Activated CD8-positive, alpha-beta memory T cell treated with anti-CD3 and anti-CD28 coated beads for 24 hours (primary cell): ENCODE data around the gene SIPA1L3.

Experiments
- DNase-seq: peaks from one replicate; pipeline ENCODE4 v3.0.0-alpha.2; 2020

Gene SIPA1L3

DNA sequence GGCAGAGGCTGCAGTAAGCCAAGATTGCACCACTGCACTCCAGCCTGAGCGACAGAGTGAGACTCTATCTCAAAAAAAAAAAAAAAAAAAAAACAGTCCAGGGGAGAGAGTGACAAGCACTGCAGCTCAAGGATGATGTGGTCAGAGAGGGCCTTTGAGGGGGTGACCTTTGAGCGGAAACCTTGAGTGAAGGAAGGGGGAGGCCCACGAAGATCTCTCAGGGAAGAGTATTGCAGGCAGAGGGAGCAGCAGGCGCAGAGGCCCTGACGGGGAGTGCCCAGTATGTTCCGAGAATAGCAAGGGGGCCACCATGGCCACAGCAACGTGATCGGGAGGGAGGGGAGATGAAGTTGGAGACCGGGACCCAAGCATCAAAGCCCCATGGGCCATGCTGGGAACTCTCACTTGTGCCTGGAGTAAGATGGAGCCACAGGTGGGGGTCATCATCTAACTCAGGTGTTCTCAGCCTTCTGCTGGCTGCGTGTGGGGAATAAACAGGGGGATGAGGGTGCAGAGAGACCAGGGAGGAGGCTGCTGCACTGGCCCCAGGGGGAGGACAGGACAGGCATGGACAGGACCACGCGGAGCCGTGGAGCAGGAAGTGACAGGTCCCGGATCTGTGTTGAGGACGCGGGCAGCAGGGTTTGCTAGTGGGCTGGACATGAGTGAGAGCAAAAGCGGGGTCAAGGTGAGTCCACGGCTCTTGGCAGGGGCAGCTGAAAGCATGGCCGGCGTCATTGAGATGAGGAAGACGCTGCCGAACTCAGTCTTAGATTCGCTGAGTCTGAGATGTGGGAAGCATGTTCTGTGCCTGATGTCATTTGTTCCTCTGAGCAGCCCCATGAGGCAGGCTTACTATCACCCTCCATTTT lies 256.6 kb downstream of the SIPA1L3 start:
- DNase-seq = no peak

DNA sequence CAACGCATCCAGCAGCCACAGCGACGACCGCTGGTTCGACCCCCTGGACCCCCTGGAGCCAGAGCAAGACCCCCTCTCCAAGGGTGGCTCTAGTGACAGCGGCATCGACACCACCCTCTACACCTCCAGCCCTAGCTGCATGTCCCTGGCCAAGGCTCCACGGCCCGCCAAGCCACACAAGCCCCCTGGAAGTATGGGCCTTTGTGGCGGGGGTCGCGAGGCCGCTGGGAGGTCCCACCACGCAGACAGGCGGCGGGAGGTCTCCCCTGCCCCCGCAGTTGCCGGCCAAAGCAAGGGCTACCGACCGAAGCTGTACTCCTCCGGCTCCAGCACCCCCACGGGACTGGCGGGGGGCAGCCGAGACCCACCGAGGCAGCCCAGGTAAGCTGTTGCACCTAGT lies 257.5 kb downstream of the SIPA1L3 start:
- DNase-seq = no peak

DNA sequence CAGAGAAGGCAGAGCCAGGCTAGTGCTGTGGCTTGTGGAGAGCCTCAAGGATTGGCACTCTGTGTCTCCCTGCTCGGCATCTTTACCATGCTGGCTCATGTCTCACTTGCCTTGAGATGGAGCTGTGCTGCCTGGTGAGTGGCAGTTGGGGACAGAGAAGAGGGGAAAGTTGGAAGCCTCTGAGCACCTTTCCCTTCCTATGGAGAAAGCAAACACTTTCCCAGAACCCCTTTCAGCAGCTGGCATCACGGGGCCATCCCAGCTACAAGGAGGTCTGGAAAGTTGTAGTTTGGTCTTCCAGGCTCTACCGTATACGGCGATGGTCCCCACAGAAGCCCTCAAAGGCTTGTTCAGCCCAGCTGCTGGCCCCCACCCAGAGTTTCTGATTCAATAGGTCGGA lies 258.3 kb downstream of the SIPA1L3 start:
- no peak for DNase-seq

DNA sequence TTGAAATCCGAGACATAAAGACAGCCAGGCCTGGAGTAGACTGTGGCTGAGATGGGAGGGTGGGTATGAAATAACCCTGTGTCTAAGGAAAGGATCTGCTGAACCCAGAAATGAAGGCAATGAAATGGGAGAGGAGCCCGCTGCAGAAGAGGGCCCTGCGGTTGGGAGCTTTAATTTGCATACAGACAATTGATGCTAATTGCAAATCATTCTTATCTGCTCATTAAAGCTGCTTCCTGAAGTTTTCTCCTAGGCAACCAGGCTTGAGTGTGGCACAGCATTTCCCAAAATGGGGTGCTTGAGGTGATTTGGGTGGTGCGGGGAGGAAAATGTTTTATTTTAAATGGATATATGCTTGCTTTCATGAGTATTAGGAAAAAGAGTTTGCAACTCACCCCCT lies 261.6 kb downstream of the SIPA1L3 start:
- DNase-seq = no peak

DNA sequence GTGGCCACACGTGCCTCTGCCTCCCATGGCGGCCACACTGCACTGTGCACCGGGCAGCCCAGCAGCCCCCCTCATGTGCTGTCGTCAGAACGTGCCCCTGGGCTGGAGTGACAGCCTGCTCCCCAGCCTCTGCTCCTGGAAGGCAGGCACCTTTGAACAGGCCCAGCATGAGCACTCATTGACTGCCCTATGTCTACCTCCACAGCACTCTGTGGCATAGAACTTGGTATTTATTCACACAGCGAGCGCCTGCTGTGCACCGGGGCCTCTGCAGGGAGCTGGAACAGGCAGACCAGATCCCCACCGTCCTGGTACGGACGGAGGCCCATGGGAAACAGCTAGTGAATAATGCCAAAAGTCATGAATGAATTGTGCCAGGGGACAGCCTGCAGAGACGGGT lies 263.3 kb downstream of the SIPA1L3 start:
- DNase-seq = no peak

DNA sequence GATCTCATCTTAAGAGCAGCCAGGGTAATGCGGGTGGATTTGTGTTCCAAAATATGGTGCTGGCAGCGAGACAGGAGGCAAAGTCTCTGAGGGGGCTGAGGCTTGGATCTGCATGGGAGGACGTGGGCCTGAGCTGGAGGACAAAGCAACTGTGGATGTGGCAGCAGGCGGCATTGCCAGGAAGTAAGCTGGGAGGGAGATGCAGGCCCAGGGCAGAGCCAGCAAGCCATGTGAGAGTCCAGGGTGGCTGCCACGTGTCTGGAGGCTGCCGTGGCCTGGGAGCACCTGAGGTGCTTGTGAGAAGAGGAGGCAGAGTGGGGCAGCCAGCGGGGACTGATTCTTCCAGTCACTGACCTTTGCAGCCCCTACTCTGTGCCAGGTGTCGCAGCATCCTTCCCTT lies 265.0 kb downstream of the SIPA1L3 start:
- no peak for DNase-seq

DNA sequence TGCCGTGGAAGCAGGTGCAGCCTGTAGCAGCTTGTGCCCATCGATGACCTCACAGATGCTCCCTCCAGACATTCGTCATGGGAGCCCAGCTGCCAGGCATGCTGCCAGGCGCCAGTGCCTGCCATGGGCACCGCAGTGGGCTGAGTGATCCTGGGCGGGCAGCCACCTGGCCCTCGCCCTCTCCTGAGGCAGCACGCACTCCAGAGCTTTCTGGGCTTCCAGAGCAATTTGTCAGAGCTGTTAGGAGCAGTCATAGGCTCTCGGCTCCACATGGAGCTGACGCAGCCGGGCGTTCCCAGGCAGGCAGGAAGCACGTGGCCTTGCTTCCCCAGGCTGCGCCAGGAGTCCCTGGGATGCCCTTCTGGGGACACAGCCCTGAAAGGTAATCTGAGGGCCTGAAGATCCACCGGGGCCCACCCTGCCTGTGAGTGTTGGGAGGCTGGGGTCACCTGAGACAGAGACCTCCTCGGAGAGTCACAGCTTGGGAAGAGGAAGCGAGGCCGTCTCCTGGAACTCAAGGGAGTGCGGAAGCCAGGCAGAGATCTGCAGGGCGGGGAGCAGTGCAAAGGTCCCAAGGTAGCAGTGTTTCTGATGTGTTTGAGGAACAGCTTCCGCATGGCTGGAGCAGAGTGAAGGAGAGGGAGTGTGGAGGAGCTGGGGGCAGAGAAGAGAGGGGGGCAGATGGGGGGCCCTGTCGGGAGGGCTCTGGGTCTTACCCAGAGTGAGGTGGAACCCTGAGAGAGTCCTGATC lies 266.5 kb downstream of the SIPA1L3 start:
- DNase-seq = no peak

DNA sequence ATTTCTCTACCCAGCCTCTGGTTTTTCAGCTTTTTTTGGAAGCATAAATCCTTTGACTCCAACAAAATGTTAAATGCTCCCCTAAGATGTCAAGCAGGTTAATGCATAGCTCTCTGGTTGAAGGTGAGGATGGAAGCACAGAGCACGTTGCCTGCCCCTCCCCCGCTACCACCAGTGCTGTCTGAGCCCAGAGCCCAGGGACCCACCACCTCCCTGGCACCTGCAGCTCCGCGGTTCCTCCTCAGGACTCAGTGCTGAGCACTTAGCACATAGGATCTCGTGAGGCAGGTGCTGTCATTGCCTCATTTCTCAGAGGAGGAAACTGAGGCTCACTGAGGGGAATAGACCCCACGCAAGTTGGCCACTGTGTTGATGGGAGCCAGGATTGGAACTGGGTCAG lies 268.4 kb downstream of the SIPA1L3 start:
- no peak for DNase-seq

DNA sequence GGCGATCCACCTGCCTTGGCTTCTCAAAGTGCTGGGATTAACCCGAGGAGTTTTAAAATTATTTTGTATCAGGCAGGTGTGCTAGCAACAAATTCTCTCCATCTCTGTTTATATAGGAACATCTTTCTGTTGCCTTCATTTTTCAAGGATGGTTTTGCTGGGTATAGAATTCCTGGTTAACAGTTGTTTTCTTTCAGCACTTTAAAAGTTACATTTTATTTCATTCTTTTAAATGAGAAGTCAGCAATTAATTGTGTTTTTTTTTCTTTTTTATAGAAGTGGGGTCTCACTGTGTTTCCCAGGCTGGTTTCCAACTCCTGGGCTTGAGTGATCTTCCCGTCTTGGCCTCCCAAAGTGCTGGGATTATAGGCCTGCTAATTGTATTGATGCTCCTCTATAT lies 273.1 kb downstream of the SIPA1L3 start:
- DNase-seq = no peak

DNA sequence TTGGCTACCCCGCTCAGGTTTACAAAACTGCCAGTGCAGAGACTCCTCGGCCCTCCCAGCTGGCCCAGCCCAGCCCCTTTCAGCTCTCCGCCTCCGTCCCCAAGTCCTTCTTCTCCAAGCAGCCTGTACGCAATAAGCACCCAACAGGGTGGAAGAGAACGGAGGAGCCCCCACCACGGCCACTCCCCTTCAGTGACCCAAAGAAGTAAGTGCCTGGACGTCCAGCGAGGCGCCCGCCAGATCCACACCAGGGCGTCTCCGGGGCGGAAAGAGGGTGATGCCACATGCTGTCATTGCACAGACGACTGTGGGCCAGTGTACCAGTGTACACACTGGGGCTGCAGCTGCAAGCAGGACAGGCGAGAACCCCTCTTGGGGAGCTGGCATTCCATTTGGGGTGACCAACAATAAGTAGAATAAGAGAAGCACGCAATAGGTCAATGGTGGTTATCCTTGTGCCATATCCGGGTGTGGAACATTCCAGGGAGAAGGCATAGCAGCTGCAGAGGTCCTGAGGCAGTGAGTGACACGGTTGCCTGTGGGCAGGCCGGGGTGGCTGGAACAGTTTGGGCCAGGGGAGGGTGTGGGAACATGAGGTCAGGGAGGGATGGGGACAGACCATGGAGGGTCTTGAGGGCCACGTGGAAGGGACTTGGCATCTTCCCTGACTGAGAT lies 275.7 kb downstream of the SIPA1L3 start:
- DNase-seq = no peak

DNA sequence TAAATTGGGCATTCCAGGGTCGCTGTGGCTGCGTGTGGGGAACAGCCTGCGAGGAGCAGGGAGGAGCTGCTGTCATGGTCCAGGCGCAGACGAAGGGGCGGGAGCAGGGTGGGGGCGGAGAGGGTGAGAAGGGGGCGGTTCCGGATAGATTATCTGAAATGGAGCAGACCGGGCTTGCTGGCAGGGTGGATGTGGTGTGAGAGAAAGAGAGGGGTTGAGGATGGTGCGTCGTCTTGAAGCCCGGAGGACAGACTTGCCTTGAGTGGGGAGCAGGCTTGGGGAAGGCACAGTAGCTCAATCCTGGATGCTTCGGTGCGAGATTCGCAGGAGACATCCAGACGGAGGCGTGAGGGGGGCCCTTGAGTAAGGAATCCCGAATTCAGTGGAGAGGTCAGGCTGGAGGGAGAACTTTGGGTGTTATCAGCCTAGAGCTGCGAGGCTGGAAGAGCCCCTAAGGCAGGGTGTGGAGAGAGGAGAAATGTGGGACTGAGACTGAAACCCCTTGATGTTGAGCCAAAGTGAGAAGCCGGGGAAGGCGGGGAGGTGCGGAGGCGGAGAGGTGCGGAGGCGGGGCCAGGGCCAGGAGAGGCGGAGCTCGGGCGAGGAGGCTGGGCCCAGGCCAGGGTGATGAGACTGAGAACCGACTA lies 276.4 kb downstream of the SIPA1L3 start:
- no peak for DNase-seq

DNA sequence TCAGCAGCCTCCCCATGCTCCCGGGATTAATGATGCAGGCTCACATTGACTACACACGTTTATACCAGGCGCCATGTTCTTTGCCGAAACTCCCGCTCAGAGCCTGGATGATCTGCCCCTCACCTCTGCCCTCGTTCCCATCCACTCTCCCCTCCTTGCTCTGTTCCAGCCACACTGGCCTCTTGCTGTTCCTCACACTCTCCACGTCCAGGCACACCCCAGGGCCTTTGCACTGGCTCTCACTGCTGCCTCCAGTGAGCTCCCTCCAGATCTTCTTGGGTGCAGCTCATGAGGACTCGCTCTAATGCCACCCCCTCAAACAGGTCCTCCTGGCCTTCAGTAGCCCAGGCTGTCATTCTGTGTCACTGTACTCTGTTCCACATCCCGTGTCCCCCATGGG lies 277.8 kb downstream of the SIPA1L3 start:
- DNase-seq = no peak

DNA sequence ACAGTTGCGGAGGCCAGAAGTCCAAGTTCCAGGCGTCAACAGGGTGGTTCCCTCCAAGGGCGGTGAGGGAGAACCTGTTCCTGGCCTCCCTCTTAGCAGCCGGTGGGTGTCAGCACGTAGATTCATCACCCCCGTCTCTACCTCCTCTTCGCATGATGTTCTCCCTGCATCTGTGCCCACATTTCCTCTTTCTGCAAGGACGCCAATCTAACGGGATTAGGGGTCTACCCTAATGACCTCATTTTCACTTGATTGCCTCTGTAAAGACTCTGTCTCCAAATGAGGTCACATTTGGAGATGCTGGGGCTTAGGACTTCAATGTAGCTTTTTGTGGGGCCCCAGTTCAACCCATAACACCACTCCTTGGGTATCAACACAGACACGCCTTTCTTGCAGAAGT lies 278.6 kb downstream of the SIPA1L3 start:
- DNase-seq = no peak

DNA sequence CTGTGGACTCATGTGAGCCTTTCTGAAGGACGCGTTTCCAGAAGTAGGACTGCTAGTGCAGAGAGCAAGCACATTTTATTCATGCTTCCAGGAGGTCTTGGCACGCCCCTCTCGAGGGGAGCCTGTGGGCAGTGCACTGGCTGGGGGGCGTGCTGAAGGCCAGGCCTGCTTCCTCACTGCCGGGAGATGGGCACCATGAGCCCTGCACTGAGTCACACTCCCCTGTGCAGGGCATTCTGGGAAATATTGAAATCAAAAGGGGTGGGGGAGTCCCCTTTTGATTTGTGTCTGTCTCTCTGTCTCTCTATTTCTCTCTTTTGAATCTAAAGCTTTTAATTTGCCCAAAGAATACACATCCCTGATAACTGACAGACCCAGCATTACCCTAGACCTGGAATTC lies 283.1 kb downstream of the SIPA1L3 start:
- DNase-seq = no peak

DNA sequence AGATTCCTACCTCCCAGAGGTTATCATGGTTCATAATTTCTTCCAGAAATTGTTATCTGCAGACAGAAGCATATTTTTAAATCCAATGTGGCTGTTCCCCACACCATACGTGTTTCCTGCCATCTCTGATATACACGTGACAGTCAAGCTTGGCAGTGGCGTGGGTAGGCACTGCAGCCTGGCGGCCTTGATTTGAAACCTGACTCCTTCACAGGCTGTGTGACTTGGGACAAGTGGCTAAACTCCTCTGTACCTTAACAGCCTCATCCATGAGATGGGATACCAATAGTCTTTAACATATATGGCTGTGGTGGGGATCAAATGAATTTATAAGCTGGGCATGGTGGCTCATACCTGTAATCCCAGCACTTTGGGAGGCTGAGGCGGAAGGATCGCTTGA lies 283.8 kb downstream of the SIPA1L3 start:
- DNase-seq = no peak

DNA sequence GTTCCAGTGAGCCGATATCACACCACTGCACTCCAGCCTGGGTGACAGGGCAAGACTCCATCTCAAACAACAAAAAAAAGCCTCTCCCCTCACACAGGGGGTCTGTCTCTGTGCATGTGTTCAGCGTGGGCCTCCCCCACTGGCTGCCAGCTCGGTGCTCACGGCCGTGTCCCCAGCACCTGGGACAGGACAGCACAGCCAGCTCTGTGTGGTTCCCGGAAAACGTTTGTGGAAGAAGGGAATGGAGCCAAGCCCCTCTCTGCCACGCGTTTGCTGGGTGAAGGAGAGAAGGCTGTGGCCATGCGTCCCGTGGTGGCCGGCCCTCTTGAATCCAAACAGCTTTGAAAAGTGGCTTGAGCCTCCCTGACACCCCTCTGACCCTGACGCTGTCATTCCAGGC lies 284.7 kb downstream of the SIPA1L3 start:
- no peak for DNase-seq

DNA sequence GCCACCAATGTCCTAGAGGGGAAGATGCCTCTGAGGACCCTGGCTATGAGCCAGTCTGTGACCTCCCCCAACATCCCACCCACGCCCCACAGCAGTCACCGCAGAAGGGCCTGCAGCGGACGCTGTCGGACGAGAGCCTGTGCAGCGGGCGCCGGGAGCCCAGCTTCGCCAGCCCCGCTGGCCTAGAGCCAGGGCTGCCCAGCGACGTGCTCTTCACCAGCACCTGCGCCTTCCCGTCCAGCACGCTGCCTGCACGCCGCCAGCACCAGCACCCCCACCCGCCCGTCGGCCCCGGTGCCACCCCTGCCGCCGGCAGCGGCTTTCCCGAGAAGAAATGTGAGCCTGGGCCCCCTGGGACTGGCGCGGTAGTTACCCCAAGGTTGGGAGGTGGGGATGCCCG lies 286.4 kb downstream of the SIPA1L3 start:
- no peak for DNase-seq

DNA sequence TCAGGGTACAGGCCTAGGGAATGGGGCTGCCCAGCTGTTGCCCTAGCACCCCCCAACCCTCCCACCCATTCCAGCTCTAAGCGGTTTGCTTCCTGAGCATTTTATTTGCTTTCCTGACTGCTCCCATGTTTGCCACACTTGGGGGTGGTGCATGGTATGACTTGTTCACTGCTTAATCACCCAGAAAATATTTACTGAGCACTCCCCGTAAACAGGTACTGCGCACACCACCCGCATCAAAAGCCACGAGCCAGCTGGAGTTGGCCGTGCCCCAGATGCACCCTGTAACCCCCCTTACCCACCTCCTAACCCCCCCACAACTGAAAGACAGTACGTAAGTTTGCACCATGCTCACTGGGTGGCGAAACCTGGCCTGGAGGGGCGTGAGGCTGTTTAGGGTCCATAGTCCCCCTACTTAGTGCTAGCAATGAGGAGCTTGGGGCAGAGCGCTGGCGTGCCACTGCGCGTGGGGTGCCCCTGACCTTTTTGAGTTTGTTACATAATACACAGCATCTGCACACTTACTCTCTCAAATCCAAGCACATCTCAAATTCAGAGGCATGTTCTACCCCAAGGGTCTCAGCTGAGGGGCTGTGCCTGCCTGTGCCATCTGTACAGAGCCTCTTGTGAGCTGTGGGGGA lies 287.2 kb downstream of the SIPA1L3 start:
- no peak for DNase-seq

DNA sequence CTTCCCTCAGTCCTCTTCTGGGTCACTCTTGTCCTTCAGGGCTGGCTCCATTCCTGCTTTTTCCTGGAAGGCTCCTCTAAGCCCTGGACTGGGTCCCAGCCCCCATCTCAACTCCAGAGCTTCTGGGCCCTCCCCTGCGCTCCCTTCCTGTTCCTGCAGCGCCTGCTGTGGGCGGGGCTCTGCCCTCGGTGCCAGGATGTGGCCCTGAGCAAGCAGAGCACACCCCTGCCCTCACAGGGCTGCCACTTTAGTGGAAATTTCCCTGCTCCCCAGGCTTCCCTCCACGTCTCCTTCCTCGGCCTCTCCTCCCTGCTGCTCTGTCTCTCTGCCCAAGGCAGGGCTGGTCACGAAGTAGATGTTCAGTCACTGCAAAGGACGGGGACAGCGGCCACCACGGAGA lies 288.2 kb downstream of the SIPA1L3 start:
- no peak for DNase-seq

DNA sequence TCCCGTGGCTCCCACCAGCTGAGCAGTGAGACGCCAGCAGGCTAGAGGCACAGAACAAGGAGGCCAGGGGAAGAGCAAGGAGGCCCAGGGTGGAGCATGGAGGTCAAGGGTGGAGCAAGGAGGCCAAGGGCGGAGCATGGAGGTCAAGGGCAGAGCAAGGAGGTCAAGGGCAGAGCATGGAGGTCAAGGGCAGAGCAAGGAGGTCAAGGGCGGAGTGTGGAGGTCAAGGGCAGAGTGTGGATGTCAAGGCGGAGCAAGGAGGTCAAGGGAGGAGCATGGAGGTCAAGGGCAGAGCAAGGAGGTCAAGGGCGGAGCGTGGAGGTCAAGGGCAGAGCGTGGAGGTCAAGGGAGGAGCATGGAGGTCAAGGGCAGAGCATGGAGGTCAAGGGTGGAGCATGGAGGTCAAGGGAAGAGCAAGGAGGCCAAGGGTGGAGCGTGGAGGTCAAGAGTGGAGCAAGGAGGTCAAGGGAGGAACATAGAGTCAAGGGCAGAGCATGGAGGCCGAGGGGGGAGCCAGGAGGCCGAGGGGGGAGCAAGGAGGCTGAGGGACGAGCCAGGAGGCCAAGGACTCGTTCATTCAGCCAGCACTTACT lies 289.3 kb downstream of the SIPA1L3 start:
- no peak for DNase-seq

DNA sequence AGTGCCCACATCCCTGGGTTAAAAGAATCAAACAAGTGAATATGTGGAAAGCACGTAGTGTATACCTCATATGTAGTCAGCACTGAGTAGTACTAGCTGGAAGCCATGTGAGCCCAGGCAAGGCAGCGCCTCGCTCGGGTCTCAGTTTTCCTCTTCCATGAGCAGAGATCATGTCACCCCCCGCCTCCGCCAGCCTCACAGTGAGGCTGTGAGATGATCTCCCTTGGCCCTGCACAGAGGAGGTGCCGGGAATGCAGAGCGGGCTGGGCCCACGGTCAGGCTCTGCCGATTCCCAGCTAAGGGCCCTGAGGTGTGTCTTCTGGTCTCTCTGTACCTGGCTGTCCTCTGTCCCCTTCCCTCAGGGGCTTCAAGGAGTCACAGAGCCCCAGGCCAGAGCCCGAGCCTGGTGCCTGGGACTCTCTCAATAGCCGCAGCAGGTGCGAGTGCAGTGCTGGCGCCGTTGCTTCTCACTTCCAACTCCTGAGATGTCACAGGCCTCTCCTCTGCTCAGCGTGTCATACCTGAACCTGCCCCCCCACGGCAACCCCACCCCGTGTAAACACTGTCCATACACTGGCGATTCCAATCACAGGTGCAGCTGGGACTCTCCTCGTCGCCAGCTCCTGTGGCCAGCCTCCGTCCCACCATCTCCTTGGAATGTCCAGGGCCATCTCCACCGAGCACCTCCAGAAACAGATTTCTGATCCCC lies 290.1 kb downstream of the SIPA1L3 start:
- DNase-seq = no peak
